Testis (tissue), 2 donors: ENCODE measurements around the gene TBC1D30.

Experiments
- CTCF ChIP-seq, 3 experiments: fragments of 450-650 bp in 2 of 3; fragments of 200-600 bp in 1 of 3; sonication (generic) in 1 of 3; IDR thresholded peaks; one replicate each; pipeline ENCODE4 v1.5.1; 2016 to 2019; ENCODE audit warnings: antibody characterized with exemption in 3 of 3, mild to moderate bottlenecking in 2 of 3, moderate library complexity in 1 of 3
- POLR2A ChIP-seq: fragments of 450-650 bp; IDR thresholded peaks from one replicate; pipeline ENCODE4 v1.6.1; 2017; ENCODE audit warnings: antibody characterized with exemption, mild to moderate bottlenecking, moderate library complexity

GRCh38 chr12:64860446-64860998 is 36.1 kb downstream of the TBC1D30 start:
- TF ChIP-seq CTCF (IDR thresholded peaks at IDR 0.05) (no peak), POLR2A (no peak)
